C4-2B (cell line): ENCODE results near the gene KRT20.

Source experiments
- CTCF ChIP-seq: fragments of 450-650 bp; conservative IDR thresholded peaks from 2 replicates; pipeline ENCODE4 v1.5.1; 2017; ENCODE audit warnings: mild to moderate bottlenecking
- ZFX ChIP-seq: fragments of 450-650 bp; IDR thresholded peaks from 2 replicates; pipeline ENCODE4 v1.6.1; 2017

DNA sequence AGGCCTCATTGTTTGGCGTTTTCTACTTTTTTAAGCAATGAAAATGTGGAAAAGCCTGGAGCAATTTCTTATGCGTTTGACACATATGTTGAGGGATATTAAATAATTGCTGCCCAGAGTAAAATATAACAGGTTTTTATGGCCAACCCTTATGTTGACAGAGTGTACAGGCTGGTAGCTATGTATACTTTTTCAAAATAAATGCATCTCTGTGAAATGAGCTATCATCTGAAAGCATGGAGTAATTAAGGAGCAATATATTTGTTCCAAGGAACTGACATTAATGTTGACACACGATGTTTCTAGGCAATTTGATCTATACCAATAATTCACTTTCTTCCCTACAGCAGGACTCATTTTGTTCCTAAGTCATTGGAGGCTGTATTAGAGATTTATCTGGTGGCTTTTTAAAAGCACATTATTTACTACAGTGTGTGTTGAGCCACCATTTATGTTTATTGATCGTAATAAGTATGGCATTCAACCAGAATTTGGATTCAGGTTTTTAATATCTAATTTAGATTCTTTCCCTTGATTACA, 11.9 kb upstream of the KRT20 start:
- TF ChIP-seq CTCF, result no peak
- TF ChIP-seq ZFX, result no peak
